HG03342 (cell line): ENCODE results near the gene SYNE1.
"Not testable (repeated sequence)": the region's sequence is repeated elsewhere in the genome, so short reads cannot be mapped to it uniquely, and the experiment has no call there.

Experiments
- ATAC-seq: cut with Tn5 transposase; IDR thresholded peaks from one replicate; pipeline ENCODE4 v1.9.1; 2021; ENCODE audit warnings: mild to moderate bottlenecking, moderate library complexity; ENCODE audit not compliant: unreplicated experiment

SYNE1 gene

DNA sequence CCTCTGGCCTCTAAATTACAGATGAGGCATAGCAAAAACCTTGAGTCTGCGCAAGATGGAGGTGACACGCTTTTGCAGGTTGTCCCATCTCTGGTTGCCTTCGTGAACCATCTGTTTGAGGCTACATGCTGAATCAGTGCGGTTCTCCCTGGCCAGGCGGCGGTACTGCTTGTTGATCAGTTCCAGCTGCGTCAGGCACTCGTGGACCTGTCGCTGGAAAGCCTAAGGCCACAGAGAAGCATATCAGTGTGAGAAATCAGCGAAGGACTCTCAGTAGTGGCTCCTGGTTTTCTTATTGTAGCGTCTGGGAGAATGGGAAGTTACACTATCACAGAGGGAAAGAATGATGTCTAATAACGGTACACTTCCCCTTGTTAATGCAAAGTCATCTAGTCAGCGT lies 485.2 kb downstream of the SYNE1 start:
- ATAC-seq: no peak

DNA sequence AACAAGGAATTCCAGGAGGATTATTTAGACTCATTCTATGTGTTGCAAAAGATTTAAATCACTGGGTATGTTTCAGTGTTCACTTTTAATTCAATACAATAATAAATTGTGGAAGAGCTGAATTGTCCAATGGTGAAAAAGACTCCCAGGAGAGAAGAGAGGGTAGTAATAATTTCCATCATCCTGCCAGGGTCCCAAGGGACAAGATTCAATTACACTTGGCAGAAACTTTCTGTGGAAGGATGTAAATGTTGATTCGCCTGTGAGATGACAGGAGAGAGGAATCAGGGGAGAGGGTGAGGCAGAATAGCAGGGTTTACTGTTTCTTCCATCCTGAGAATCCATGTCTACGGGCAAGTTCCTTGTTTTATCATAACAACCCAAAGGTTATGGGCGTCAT lies 487.0 kb downstream of the SYNE1 start:
- ATAC-seq: no peak

DNA sequence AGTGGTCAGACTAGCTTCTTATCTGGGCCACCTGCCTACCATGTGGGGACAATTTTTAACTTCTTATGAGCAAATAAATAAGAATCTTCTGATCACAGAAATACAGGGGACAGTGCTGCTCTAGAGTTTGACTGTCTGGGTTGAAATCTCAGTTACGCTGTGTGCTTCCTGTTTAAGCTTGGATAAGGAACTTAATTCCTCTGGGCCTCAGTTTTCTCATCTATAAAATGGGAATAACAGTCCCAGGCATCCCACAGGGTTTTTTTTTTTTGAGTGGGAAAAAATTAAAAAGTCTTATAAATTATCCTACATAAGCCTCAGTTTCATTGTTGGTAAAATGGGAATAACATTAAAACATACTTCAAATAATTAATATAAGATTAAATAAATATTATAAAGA lies 488.8 kb downstream of the SYNE1 start:
- ATAC-seq: no peak

DNA sequence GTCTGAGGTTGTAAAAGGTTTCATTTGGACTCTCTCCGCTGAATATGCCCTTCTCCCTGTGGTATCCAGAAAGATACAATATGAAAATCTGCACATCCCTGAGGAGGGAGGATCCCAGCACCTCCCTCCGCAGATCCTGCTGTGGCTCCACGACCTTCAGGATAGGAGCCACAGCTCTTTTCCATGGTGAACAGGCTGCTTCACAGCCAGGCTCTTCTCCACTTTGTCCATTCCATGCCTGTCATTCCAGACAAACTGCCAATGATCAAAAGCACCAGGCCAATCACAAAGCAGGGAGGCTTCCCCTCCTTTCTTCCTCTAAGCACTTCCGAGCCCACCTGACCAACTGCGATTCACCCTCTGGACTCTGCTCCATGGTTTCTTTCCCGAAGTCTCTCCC lies 489.9 kb downstream of the SYNE1 start:
- ATAC-seq: no peak

DNA sequence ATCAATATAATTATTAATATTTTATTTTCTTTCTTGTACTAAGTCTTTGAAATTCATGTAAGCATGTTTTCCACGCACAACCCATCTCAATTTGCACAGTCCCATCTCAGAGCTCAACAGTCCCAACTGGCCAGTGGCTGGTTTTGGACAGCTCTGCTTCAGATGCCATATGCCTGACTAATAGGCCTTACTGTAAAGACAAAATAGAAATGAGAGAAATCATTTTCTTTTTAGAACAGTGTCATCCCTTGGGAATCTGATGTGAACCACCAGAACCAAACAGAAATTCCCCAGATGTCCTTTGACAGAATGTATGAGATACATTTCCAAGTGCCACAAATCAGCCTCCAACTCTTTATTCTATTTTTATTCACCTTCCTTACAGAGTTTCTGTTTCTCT lies 490.8 kb downstream of the SYNE1 start:
- no peak for ATAC-seq

DNA sequence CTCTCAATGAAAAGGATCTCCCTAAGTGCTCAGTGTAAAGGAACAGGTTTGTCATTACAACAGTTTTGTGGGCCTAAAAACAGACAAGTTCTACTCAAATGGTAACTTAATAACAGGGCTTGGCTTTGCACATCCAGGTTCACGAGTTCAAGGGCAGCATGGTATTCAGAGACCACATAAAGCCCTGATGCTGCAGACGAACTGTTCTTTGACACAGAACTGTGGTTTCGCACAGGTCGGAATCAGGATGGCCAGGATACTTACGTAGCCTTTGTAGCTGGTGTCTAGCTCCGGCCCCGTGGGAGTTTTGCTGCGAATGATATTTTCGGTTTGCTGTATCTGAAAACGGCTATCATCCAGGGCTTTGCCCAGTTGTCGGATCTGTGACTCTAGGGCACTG lies 493.8 kb downstream of the SYNE1 start:
- ATAC-seq: no peak

DNA sequence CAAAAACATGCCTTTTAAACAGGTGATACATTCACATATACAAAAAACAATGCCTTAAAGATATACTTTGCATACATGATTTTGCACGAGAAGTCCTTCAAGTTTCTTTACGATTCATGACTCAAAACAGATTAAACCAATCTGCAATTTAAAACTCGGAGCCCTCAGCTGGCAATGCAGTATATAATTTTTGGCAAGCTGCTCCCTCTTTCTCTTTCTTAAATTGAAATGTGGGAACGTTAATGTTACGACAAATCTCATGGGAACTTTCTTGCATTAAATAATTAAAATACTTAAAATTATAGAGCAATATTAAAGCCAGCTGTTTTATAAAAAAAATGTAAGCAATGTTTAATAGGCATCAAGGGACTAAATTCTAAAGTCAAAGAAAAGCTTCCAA lies 495.1 kb downstream of the SYNE1 start:
- no peak for ATAC-seq

DNA sequence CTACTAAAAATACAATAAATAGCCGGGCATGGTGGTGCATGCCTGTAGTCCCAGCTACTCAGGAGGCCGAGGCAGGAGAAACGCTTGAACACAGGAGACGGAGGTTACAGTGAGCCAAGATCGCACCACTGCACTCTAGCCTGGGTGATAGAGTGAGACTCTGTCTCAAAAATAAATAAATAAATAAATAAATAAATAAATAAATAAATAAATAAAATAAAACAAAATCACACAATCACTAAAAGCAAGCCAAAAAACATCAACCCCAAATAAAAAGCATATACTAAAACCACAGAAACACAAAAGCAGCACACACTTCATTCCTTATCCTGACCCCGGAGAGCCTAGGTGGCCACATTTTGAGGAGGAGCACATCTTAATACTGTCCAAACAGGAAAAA lies 498.8 kb downstream of the SYNE1 start:
- ATAC-seq: not testable (repeated sequence)

DNA sequence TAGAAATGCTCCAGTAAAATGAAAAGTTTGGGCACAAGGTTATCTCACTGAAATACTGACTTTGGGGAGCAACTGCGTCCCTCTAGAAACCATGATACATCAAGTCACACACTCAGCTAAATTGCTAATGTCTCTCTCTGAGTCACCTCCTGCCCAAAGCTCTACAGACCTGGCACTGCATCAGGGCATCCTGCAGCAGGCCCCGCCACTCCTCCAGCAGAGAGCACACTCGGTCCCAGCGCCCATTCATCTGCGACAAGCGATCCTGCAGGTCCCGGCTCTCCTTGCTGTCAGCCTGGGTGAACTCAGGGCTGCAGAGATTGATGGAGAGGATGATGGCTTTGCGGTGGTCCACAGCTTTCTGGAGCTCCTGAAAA lies 500.7 kb downstream of the SYNE1 start:
- no peak for ATAC-seq

DNA sequence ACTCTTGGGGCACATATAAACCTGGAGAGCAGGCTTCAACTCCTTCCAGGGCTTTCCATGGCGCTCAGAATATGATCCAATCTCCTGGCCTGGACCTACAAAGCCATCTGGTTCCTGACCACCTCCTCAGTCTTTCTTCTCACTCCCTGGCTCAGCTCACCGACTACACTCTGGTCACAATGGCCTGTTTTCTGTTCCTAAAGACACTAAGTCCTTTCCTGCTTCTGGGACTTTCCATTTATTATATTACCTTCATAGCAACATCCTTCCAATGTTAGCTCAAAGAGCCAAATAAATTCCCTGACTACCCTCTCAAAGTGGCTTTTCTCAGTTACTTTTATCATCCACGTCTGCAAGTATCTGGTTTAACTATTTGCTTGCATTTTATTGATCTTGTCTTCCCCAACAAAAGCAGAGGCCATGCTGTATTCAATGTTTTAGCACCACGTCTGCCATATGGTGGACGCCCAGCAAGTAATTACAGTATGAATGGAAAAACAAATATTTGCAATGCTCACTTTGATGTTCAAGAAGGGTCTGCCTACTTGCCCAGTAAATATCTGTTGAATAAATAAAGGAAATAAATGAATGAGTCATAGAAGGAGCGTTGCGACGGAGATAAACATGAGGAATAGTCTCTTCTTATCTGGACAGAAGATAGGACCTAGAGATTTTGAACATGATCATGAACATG lies 501.3 kb downstream of the SYNE1 start:
- ATAC-seq: no peak

DNA sequence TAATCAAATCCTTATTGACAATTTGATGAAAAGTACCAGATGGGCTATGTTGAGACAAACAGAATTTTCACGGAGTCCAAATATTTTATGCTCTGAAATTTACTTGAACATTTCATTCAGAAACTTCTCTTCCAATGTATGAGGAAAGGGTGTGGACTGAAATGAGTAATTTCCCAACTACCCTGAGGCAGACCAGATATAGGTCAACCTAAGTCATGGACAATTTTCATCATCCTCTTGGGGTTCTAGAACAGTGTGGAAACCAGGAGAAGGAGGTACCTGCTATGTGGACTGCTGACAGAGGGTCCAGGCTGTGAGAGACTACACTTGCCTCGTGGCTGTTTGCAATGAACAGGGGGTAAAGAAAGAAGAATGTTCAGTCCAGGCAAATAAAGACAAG lies 506.7 kb downstream of the SYNE1 start:
- no peak for ATAC-seq

DNA sequence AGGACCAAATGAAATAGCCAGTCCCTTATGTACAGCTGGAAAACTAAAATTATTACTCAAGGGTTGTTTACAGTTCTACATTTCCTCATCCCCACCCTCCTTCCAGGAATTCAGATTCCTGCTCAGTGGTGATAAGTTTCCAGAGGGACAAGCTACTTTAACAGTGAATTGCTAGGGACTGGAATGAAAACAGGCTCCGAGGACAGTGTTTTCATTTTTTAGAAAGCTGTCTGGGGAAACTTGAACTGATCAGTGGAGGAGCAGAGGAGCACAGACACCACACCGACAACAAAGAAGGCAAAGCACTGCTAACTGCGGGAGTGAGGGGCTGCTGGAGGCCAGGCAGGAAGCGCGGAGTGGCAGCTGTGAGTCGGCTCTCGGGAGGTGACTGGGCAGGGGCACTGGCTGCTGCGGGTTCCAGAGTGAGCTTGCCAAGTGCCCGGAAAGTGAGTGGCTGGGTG lies 507.4 kb downstream of the SYNE1 start:
- no peak for ATAC-seq

DNA sequence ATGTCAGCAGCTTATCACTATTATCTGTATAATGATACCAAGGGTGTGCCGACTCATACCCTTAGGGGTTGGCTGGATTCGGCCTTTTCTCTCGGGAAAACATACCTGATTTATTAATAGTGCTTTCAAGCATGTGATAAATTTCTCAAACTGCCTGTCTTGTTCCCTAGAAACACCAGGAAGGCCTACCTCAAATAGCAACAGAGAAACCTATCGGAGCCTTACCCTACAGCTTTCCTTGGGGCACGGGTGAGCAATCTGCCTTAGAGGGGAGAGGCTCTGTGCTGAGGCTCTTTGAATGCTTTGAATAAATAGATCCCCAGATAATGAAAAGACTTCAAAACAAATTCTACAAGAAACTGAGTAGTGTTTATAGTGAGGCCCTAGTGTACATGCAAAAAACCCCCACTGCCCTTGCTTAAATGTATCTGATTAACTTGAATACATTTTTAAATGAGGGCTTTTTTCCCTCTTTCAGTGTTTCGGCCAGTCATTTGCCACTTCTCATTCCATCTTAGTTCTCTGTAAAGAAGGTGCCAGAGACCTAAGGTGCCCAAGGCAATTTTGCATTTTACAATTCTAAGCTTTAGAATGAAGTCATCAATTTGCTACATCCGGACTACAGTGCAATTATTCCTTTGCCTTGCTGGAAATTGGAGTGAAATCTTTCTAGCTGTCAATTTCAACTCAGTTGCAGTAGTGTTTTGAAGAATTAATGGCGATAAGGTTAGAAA lies 509.6 kb downstream of the SYNE1 start:
- ATAC-seq: no peak

DNA sequence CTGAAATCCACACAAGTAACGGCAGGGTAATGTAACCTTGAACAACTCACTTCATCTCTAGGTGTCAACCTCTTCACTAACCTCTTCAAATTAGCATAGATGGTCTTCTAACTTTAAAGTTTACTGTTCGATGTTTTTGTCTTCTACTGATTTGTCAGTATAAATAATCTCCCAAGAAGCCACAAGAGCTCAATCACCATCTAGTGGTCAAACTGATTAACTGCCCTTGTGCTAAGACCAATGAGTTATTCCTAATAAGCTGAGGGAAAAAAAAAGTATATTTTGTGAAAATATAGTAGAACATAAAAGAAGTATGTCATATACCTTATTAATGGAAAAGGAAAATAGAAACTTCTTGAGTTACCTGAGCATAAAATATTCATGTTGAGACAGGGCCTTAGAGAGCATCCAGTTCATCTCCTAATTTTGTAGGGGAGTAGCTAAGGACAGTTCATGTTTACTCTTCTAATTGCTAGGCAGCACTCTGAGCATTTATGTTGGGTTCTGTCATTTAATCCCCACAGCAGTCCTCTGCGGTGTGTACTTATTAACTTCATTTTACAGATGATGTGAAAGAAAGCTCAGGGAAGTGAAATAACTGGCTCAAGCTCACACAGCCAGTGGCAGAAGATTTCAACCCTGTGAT lies 512.6 kb downstream of the SYNE1 start:
- peak; percentile 72 for ATAC-seq

DNA sequence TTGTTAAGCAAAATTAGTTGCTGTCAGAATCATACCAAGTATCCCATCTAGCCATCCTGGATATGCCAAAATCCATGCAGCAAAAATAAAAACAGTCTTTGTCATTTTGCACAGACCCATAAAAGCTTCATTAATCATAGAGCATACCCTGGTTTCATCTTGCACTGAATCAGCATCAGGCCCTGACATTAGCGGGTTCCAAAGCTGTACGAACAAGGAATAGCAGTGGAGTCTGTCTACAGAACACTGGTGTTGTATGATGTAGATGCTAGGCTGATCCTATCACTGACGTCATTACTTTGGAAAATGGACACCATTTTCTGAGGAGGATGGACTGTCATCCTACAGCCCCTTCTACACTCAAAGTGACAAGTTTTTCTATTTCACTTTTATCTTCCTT lies 514.1 kb downstream of the SYNE1 start:
- no peak for ATAC-seq

DNA sequence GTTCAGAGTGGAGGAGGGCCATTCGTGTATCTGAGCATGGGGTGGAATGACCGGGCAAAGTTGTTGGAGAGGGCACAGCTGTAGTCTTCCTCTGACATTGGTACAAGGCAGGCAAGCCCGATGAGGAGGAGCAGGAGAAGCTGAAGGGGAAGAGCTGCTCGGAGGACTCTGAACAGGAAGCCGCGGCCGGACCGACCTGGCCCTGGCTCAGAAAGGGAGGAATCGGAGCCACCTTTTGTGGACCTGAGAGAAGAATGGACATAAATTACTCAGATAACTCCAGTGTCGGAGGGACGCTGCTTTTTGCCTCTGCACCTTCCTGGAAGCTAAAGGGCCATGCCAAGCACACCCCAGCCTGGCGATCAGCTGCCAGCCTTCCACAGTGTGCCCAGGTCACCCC lies 514.7 kb downstream of the SYNE1 start:
- ATAC-seq: no peak

DNA sequence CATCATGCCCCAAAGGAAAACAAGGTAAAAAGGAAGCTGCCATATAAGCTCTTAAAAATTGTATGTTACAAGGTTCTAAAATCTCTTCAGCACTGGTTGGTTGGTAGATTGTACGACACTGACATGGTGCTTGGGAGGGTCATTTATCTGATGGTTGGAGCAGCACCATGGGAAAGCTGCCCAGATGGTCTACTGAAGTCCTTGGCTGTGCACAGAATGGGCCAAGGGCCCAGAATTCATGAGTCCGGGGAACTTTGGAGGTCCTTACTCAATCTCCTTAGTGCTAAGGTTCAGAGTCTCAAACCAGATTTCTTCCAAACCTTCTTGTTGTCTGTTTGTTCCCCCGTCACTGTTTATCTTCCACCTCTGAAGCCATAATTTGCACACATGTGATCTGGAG lies 515.3 kb downstream of the SYNE1 start:
- ATAC-seq: no peak

DNA sequence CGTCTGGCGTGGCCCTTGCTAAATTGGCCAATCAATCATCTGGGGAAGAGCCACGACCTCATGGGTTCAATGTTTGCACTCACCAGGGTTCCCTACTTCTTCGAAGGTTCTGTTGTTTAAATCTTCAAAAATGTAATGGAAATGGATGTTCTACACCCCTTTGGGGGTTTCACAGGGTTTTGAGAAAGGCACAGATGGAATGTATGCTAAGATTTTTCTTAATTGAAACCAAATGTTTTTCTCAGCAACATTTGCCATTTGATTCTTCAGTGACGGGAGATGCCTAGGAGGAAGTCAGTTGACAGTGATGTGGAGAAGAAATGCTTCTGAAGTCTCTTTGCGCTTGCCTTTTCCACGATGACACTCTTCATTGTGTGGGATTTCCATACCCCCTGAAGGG lies 517.3 kb downstream of the SYNE1 start:
- no peak for ATAC-seq

DNA sequence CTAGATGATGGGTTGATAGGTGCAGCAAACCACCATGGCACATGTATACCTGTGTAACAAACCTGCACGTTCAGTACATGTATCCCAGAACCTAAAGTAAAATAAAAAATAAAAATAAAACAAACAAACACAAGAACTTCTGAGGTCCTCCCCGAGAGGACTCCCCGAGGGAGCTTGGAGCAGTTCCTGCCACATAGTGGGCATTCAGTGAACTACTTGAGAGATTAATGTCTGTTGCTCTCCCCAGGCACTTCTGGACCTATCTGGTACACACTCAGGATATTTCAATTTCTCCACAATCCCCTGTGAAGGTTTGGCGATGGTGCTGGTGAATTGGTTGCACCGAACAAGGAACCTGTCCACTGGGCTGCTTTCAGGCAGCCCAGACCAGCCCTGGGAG lies 518.5 kb downstream of the SYNE1 start:
- no peak for ATAC-seq

DNA sequence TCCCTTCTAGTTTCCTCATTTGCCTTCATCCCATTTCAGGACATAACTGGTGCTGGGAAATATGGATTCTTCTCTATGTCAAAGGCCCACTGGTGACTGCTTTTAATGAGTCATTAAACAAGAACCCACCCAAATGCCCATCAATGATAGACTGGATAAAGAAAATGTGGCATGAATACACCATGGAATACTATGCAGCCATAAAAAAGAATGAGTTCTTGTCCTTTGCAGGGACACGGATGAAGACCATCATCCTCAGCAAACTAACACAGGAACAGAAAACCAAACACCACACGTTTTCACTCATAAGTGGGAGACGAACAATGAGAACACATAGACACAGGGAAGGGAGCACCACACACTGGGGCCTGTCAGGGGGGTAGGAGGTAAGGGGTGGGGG lies 518.9 kb downstream of the SYNE1 start:
- ATAC-seq: no peak

DNA sequence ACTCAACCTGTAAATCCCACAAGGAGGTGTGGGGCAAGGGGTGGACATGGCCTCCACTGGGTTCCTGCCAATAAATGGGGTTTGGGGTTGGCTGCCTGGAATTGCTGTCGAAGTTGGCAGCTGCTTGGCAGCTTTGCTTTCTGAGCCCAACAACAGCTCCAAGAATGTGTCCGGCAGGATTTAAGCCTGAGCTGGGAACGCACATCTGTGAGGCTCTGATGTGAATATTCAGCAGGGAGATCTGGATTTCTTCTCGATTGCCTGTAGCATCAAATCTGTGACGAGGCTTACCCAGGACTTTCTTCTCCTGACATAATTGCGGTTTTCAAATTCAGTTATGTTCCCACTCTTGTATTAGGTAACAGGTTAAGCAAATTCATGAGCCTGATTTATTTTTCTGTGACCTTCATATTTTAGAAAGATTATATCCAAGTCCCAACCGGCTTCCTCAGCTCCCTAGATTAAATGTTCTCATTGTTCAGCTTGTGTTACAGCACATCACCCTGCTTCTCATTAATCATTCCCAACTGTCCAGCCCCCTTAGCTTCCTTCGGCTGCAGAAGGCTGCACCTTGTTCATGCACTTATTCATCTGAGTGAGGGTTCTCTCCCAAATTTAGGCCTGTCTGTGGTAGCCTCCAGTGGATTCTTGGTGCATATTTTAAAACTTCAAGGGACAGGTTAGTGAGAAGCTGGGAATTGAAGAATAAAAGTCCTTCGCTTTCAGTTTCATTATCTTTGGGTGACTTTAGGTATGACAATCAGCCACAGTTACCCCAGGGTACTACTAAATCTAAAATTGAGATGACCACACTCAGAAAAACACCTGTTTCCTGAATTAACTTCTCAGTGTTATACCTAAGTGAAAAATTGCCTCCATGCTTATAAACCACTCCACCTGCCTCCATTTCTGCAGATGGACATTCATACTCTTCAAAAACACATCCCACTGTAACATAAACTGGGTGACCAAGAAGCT lies 519.7 kb downstream of the SYNE1 start:
- ATAC-seq: peak; percentile 87
